ENCODE data around the gene P2RX6. TPM values are rescaled to one million over a fixed set of nuclear protein-coding genes. Genes with fewer than 3 reads are reported as not detected.
A peak's percentile ranks its signal among the peaks of the same experiment; 100 is the strongest.
"Not testable (repeated sequence)": the region's sequence is repeated elsewhere in the genome, so short reads cannot be mapped to it uniquely, and the experiment has no call there.

The P2RX6 gene
- total RNA-seq, 1 donor from 2014 or later, result 1.5 TPM

GRCh38 chr22:21045585-21046294 lies 30.8 kb downstream of the P2RX6 start, which contains the start of gene LRRC74B:
TSS of gene LRRC74B (plus strand) at chr22:21045946. CDS start at chr22:21045987, 41 bp downstream.
- TF ChIP-seq CTCF (IDR thresholded peaks at IDR 0.05; ENCODE audit: partially characterized antibody, unreplicated experiment), result no peak
- peak; percentile 98 for DNase-seq
- Mint-ChIP-seq H3K27ac (ENCODE audit: unreplicated experiment) (peak within 1 kb of the TSS; percentile 95), H3K9me3 (ENCODE audit: unreplicated experiment) (peaks cover 19% of the 10 kb centered on the region), H3K36me3 (ENCODE audit: unreplicated experiment) (no peaks in the 10 kb centered on the region), H3K4me3 (ENCODE audit: unreplicated experiment) (peak within 1 kb of the TSS; percentile 93), H3K4me1 (ENCODE audit: low read depth, unreplicated experiment) (peaks cover 28% of the 10 kb centered on the region), H3K27me3 (ENCODE audit: unreplicated experiment) (peaks cover 11% of the 10 kb centered on the region)

- Mint-ChIP-seq H3K9me3 (ENCODE audit: unreplicated experiment) (peaks cover 19% of the 10 kb centered on the region), H3K27me3 (ENCODE audit: unreplicated experiment) (peaks cover 16% of the 10 kb centered on the region), H3K4me3 (ENCODE audit: unreplicated experiment) (no peak overlapping the region), H3K4me1 (ENCODE audit: low read depth, unreplicated experiment) (peaks cover 39% of the 10 kb centered on the region), H3K36me3 (ENCODE audit: unreplicated experiment) (no peaks in the 10 kb centered on the region), H3K27ac (ENCODE audit: unreplicated experiment) (peak overlapping the region; percentile 82)
- TF ChIP-seq CTCF (IDR thresholded peaks at IDR 0.05; ENCODE audit: partially characterized antibody, unreplicated experiment), result no peak
- no peak for DNase-seq
These were observed 32.2 kb downstream of the P2RX6 start for GRCh38 chr22:21047035-21047661.

- Mint-ChIP-seq H3K4me1 (ENCODE audit: low read depth, unreplicated experiment) (peaks cover 41% of the 10 kb centered on the region), H3K4me3 (ENCODE audit: unreplicated experiment) (no peak overlapping the region), H3K9me3 (ENCODE audit: unreplicated experiment) (peaks cover 21% of the 10 kb centered on the region), H3K36me3 (ENCODE audit: unreplicated experiment) (no peaks in the 10 kb centered on the region), H3K27ac (ENCODE audit: unreplicated experiment) (peak overlapping the region; percentile 82), H3K27me3 (ENCODE audit: unreplicated experiment) (peaks cover 16% of the 10 kb centered on the region)
- DNase-seq, result peak; percentile 48
- TF ChIP-seq CTCF (IDR thresholded peaks at IDR 0.05; ENCODE audit: partially characterized antibody, unreplicated experiment), result no peak
These were observed 32.8 kb downstream of the P2RX6 start for GRCh38 chr22:21047730-21048129.

- not testable (repeated sequence) for H3K4me3 Mint-ChIP-seq (ENCODE audit: unreplicated experiment); DNase-seq; H3K36me3 Mint-ChIP-seq (ENCODE audit: unreplicated experiment)
- peaks cover 16% of the 10 kb centered on the region for H3K9me3 Mint-ChIP-seq (ENCODE audit: unreplicated experiment)
- H3K27ac Mint-ChIP-seq (ENCODE audit: unreplicated experiment), result peak overlapping the region; percentile 48
- H3K4me1 Mint-ChIP-seq (ENCODE audit: low read depth, unreplicated experiment), result peaks cover 41% of the 10 kb centered on the region
- peaks cover 17% of the 10 kb centered on the region for H3K27me3 Mint-ChIP-seq (ENCODE audit: unreplicated experiment)
These were observed 33.5 kb downstream of the P2RX6 start for GRCh38 chr22:21048448-21048847.

- Mint-ChIP-seq H3K27me3 (ENCODE audit: unreplicated experiment) (peaks cover 16% of the 10 kb centered on the region), H3K4me1 (ENCODE audit: low read depth, unreplicated experiment) (peaks cover 37% of the 10 kb centered on the region), H3K9me3 (ENCODE audit: unreplicated experiment) (peaks cover 15% of the 10 kb centered on the region)
- H3K36me3 Mint-ChIP-seq (ENCODE audit: unreplicated experiment); DNase-seq; H3K27ac Mint-ChIP-seq (ENCODE audit: unreplicated experiment); H3K4me3 Mint-ChIP-seq (ENCODE audit: unreplicated experiment): not testable (repeated sequence)
These were observed 34.0 kb downstream of the P2RX6 start for GRCh38 chr22:21048965-21049364.

Measured in glutamatergic neuron (in vitro differentiated cells).